HepG2 (cell line): Measurements from ENCODE around the gene FUBP3. TPM values are rescaled to one million over a fixed set of nuclear protein-coding genes. Genes with fewer than 3 reads are reported as not detected.

Experiments
- ATAC-seq: fragments of 200-7000 bp; cut with Tn5 transposase; 3 replicates; pipeline ENCODE4 v1.9.1; 2020; ENCODE audit warnings: mild to moderate bottlenecking, moderate library complexity
- BruUV-seq: library from RNA; stranded (reverse); fragments of 400-500 nt; replicated peaks from 2 replicates; lab custom pipeline; 2021; lab: Mats Ljungman, UMichigan
- CTCF ChIA-PET: fragments of 300-600 bp; formaldehyde crosslinking; extraction: SDS; loops from one replicate; lab custom pipeline; 2021; ENCODE audit warnings: low total read pairs, inconsistent platforms, low intra/inter-chr PET ratio; lab: Yijun Ruan, JAX
- POLR2A ChIA-PET: fragments of 350-600 bp; sonication (Branson Sonifier 250); formaldehyde crosslinking; loops from one replicate; lab custom pipeline; 2020; ENCODE audit warnings: antibody characterized with exemption, inconsistent platforms; lab: Yijun Ruan, JAX
- DNase-seq: peaks from one replicate; pipeline ENCODE4 v3.0.0-alpha.2; 2015; ENCODE audit warnings: low spot score
- FAIRE-seq: peaks from 3 replicates; lab custom pipeline; 2011; peaks lifted over from hg19 to GRCh38; lab: Jason Lieb, UNC
- H2AFZ ChIP-seq: one replicate; pipeline ENCODE4 v1.6.1; 2011; ENCODE audit warnings: low read length, inconsistent platforms
- H3K27ac ChIP-seq: fragments of 300-600 bp; 3 replicates; pipeline ENCODE4 v1.8.0; 2011; ENCODE audit warnings: mixed run types, mild to moderate bottlenecking, mixed read lengths, low read length, inconsistent platforms; ENCODE audit not compliant: insufficient read depth; ENCODE audit errors: extremely low read length
- H3K27me3 ChIP-seq, 2 experiments: fragments of 200-600 bp in 1 of 2; 2 replicates in 1 of 2; 3 replicates in 1 of 2; pipeline versions ENCODE4 v1.6.0 to v1.8.0; 2011; ENCODE audit warnings: low read length in 2 of 2, mild to moderate bottlenecking in 2 of 2, moderate library complexity in 2 of 2, inconsistent platforms in 1 of 2; ENCODE audit not compliant: insufficient read depth in 2 of 2, control insufficient read depth in 1 of 2
- H3K36me3 ChIP-seq, 2 experiments: fragments of 200-600 bp in 1 of 2; replicated peaks in 1 of 2; 2 replicates in 1 of 2; 3 replicates in 1 of 2; pipeline versions ENCODE4 v1.5.1 to v1.8.0; 2011; ENCODE audit warnings: low read length in 2 of 2, inconsistent platforms in 1 of 2; ENCODE audit not compliant: insufficient read depth in 2 of 2, control insufficient read depth in 1 of 2
- H3K4me1 ChIP-seq: 2 replicates; pipeline ENCODE4 v1.5.1; 2012; ENCODE audit warnings: low read length, inconsistent platforms; ENCODE audit not compliant: insufficient read depth
- H3K4me2 ChIP-seq: 2 replicates; pipeline ENCODE4 v1.6.0; 2011; ENCODE audit warnings: low read depth, low read length, inconsistent platforms
- H3K4me3 ChIP-seq, 3 experiments: fragments of 200-600 bp in 1 of 3; sonication (generic), shearing (Covaris generic) in 1 of 3; replicated peaks in 1 of 3; 2 replicates each; pipeline ENCODE4 v1.5.1; 2011 to 2016; ENCODE audit warnings: low read length in 3 of 3, inconsistent platforms in 2 of 3, low read depth in 2 of 3, mild to moderate bottlenecking in 2 of 3, control low read depth in 1 of 3, mixed read lengths in 1 of 3; ENCODE audit not compliant: insufficient read depth in 1 of 3
- H3K79me2 ChIP-seq: one replicate; pipeline ENCODE4 v1.6.1; 2011; ENCODE audit warnings: low read length, inconsistent platforms; ENCODE audit not compliant: insufficient read depth
- H3K9ac ChIP-seq: 2 replicates; pipeline ENCODE4 v1.6.0; 2011; ENCODE audit warnings: mild to moderate bottlenecking, low read depth, low read length, inconsistent platforms; ENCODE audit not compliant: insufficient read depth
- H3K9me3 ChIP-seq: 2 replicates; pipeline ENCODE4 v1.5.1; 2012; ENCODE audit warnings: mild to moderate bottlenecking, low read length
- H4K20me1 ChIP-seq: 2 replicates; pipeline ENCODE4 v1.6.0; 2011; ENCODE audit warnings: inconsistent platforms, mild to moderate bottlenecking, low read length, moderate library complexity; ENCODE audit not compliant: insufficient read depth
- ARID2 ChIP-seq: sonication (generic); formaldehyde crosslinking; IDR thresholded peaks from 2 replicates; pipeline ENCODE4 v1.8.1; 2022; ENCODE audit warnings: mild to moderate bottlenecking, missing genetic modification reagents, borderline replicate concordance
- E2F1 ChIP-seq: sonication (generic); formaldehyde crosslinking; IDR thresholded peaks from 2 replicates; pipeline ENCODE4 v1.5.0; 2020; ENCODE audit warnings: missing genetic modification reagents
- FIP1L1 ChIP-seq: fragments of 200-400 bp; formaldehyde crosslinking; IDR thresholded peaks from 2 replicates; pipeline ENCODE4 v1.6.1; 2018; ENCODE audit warnings: low read depth, mild to moderate bottlenecking, low read length, moderate library complexity, borderline replicate concordance; ENCODE audit not compliant: insufficient read depth
- FOXK1 ChIP-seq: sonication (generic); formaldehyde crosslinking; IDR thresholded peaks from 2 replicates; pipeline ENCODE4 v1.4.0; 2020; ENCODE audit warnings: low read depth, missing genetic modification reagents, borderline replicate concordance
- MYC ChIP-seq: sonication (generic); formaldehyde crosslinking; IDR thresholded peaks from 2 replicates; pipeline ENCODE4 v1.9.0; 2021; ENCODE audit warnings: missing genetic modification reagents, borderline replicate concordance
- POLR2A ChIP-seq, 2 experiments: IDR thresholded peaks; 2 replicates each; pipeline ENCODE4 v1.6.1; 2011; ENCODE audit warnings: low read depth in 2 of 2, low read length in 2 of 2, mild to moderate bottlenecking in 1 of 2, moderate library complexity in 1 of 2; ENCODE audit not compliant: insufficient read depth in 1 of 2
- SNRNP70 ChIP-seq: fragments of 200-400 bp; formaldehyde crosslinking; IDR thresholded peaks from 2 replicates; pipeline ENCODE4 v1.6.1; 2017; ENCODE audit warnings: mild to moderate bottlenecking, low read depth, low read length, moderate library complexity
- SP4 ChIP-seq: sonication (generic); formaldehyde crosslinking; IDR thresholded peaks from 2 replicates; pipeline ENCODE4 v1.8.1; 2023; ENCODE audit warnings: mild to moderate bottlenecking, missing genetic modification reagents
- ZBTB8A ChIP-seq: sonication (generic); formaldehyde crosslinking; IDR thresholded peaks from 2 replicates; pipeline ENCODE4 v1.4.0; 2020; ENCODE audit warnings: mild to moderate bottlenecking, low read depth, missing genetic modification reagents, borderline replicate concordance
- ZNF10 ChIP-seq: sonication (generic); formaldehyde crosslinking; IDR thresholded peaks from 2 replicates; pipeline ENCODE4 v1.4.0; 2020; ENCODE audit warnings: mild to moderate bottlenecking, low read depth, missing genetic modification reagents, borderline replicate concordance
- ZNF543 ChIP-seq: sonication (generic); formaldehyde crosslinking; IDR thresholded peaks from 2 replicates; pipeline ENCODE4 v1.4.0; 2020; ENCODE audit warnings: mild to moderate bottlenecking, missing genetic modification reagents
- ZNF660 ChIP-seq: sonication (generic); formaldehyde crosslinking; IDR thresholded peaks from 2 replicates; pipeline ENCODE4 v1.5.1; 2020; ENCODE audit warnings: mild to moderate bottlenecking, low read depth, missing genetic modification reagents, borderline replicate concordance
- ZNF781 ChIP-seq: sonication (generic); formaldehyde crosslinking; IDR thresholded peaks from 2 replicates; pipeline ENCODE4 v1.5.1; 2020; ENCODE audit warnings: borderline replicate concordance, mild to moderate bottlenecking, missing genetic modification reagents; ENCODE audit errors: not compliant biosample characterization
- ZNF83 ChIP-seq: sonication (generic); formaldehyde crosslinking; IDR thresholded peaks from 2 replicates; pipeline ENCODE4 v1.4.0; 2020; ENCODE audit warnings: missing genetic modification reagents, mild to moderate bottlenecking, borderline replicate concordance
- WGBS: methylation state at CpG from one replicate; pipeline ENCODE4 v1.1.6; 2017; ENCODE audit warnings: low lambda C conversion rate; 5-methylcytosine and 5-hydroxymethylcytosine counted together
- in situ Hi-C: cut with HindIII; loops from 2 replicates; pipeline ENCODE4 v1.10.0; 2017; ENCODE audit warnings: low pct_unique_long_range_greater_than_20kb; ENCODE audit not compliant: extremely low pct_ligation_motif_present
- intact Hi-C: fragments of 100-400 bp; cut with micrococcal nuclease; formaldehyde crosslinking; loops from one replicate; pipeline ENCODE4 v1.10.0; 2022; ENCODE audit not compliant: unreplicated experiment
- polyA plus RNA-seq, 8 experiments: library from polyadenylated mRNA; depleted of rRNA in 3 of 8; stranded (reverse) in 7 of 8; unstranded in 1 of 8; fragments of >200 nt; fragmentation: Illumina TruSeq in 4 of 8; extraction: Trizol in 4 of 8; gene quantifications; 2 replicates each; pipeline versions ENCODE4 v1.2.1 to v1.2.3, GENCODE V29; 2011 to 2016; ENCODE audit warnings: low read depth in 4 of 8, missing spikeins in 1 of 8, mixed read lengths in 1 of 8; ENCODE audit not compliant: insufficient read depth in 1 of 8
- total RNA-seq, 5 experiments: library from RNA; depleted of rRNA; stranded (reverse); fragments of >200 nt; fragmentation: Illumina TruSeq; extraction: Trizol; gene quantifications; 2 replicates each; pipeline ENCODE4 v1.2.3, GENCODE V29; 2016; ENCODE audit warnings: low read depth in 1 of 5

Gene FUBP3
- total and polyA plus RNA-seq, 2 of the 13 experiments (the other 11 are each of a cell fraction or from before 2014, with no cell fraction given) = 28.7 to 40.0 TPM

DNA sequence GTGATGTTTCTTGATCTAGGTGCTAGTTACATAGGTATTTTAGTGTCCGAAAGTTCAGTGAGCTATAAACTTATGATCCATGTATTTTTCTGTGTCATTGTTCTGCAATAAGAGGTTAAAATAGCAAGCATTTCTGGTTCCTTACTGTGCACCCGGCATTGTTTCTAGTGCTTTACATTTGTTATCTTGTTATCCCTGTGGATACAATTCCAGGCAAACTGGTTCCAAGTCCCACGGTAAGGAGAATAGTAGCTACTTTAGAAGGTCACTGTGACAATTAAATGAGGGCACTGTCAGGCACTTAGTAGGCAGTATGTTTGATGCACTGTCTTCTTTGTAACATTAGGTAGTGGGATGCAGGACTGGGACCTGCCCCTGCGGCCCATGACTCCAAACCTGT lies 9.0 kb downstream of the FUBP3 start:
- H4K20me1 ChIP-seq = 0 out of 2 replicates have a peak, but pooled peaks cover 5% of the 10 kb centered on the region
- DNase-seq (no peak), FAIRE-seq (no peak), ATAC-seq (no peak)
- H3K27me3 ChIP-seq = no peaks in the 10 kb centered on the region
- no peak overlapping the region for H3K9ac ChIP-seq
- H3K4me3 ChIP-seq = no peak overlapping the region
- WGBS = 97% methylated on average over 4 of the region's 4 CpGs
- POLR2A ChIA-PET = no interaction called here
- TF ChIP-seq ZNF660 (CRISPR knock-in tag) = no peak
- no peak for TF ChIP-seq ZNF83
- TF ChIP-seq FIP1L1 = no peak
- no peak for TF ChIP-seq ZBTB8A (CRISPR knock-in tag)
- no peak for TF ChIP-seq SP4
- TF ChIP-seq ZNF781 (CRISPR knock-in tag) = no peak
- TF ChIP-seq MYC (CRISPR knock-in tag) = no peak
- TF ChIP-seq ZNF10 (CRISPR knock-in tag) = no peak
- TF ChIP-seq ARID2 = no peak
- in situ Hi-C loops (no loop called here), intact Hi-C loops (no loop called here)
- H3K36me3 ChIP-seq = peaks cover 3 to 10% of the 10 kb centered on the region in 2 experiments
- CTCF ChIA-PET = no interaction called here
- no peak overlapping the region for H2AFZ ChIP-seq
- peaks cover 35% of the 10 kb centered on the region for H3K4me1 ChIP-seq
- no TSS peak for BruUV-seq
- H3K79me2 ChIP-seq = peaks cover 73% of the 10 kb centered on the region
- H3K27ac ChIP-seq = no peak overlapping the region
- no peak overlapping the region for H3K4me2 ChIP-seq
- no peaks in the 10 kb centered on the region for H3K9me3 ChIP-seq

GRCh38 chr9:130589754-130590153 lies 10.4 kb downstream of the FUBP3 start:
- in situ Hi-C loops = no loop called here
- FAIRE-seq (no peak), DNase-seq (no peak), ATAC-seq (no peak)
- Histone ChIP-seq H3K4me1 (peaks cover 36% of the 10 kb centered on the region), H3K27ac (peak overlapping the region; percentile 61), H3K36me3 (peaks cover 3 to 15% of the 10 kb centered on the region in 2 experiments), H3K4me2 (peak overlapping the region; percentile 52), H4K20me1 (0 out of 2 replicates have a peak, but pooled peaks cover 5% of the 10 kb centered on the region), H3K79me2 (peaks cover 76% of the 10 kb centered on the region), H3K9ac (no peak overlapping the region), H2AFZ (no peak overlapping the region), H3K27me3 (no peaks in the 10 kb centered on the region), H3K4me3 (no peak overlapping the region; a peak in 1 of 6 replicates), H3K9me3 (no peaks in the 10 kb centered on the region)
- TF ChIP-seq POLR2A (IDR thresholded peaks at IDR 0.05; ENCODE audit: insufficient read depth in 1 of 2, low read depth in 2 of 2, low read length in 2 of 2) (no peak), FOXK1 (CRISPR knock-in tag) (no peak), ZNF543 (CRISPR knock-in tag) (no peak), SNRNP70 (no peak), E2F1 (CRISPR knock-in tag) (no peak)
- BruUV-seq = no TSS peak
- intact Hi-C loops = loop anchor here (10.0 kb wide), 1 partner anchor 95 kb away; no protein-coding TSS in a partner anchor
- CTCF ChIA-PET = no interaction called here
- WGBS = 77% methylated on average over 3 of the region's 3 CpGs
- POLR2A ChIA-PET = no interaction called here
